ENCODE results near the gene CFAP65. TPM values are rescaled to one million over a fixed set of nuclear protein-coding genes. Genes with fewer than 3 reads are reported as not detected.

Gene CFAP65
- total RNA-seq: not detected

DNA sequence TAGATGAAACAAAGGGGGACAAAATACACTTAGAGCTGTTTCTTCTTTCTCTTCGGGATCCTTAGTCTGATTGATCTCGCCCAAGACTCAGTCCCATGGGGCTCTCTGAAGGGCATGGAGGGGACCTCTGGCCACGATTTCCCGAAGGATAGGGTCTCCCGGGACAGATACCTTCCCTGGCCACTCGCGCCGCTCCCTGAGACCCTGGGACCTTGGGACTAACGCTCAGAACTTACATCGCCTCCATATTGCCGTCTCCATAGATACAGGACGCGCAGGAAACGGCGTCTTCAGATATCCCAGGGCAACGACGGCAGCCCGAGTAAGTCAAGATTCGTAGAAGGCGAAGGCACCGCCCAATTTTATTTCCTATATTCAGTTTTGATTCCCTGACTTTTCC lies at the start of gene CFAP65:
TSS of gene CFAP65 (minus strand) at position 265 of the 400 bp plus-strand sequence. CDS start 2,468 bp downstream, outside the sequence.
- CTCF ChIA-PET: interaction anchor here (0.7 to 2.6 kb wide), 6 partner anchors 10 to 61 kb away, joined by 3 to 14 read pairs (median 4); no protein-coding TSS in a partner anchor
- POLR2A ChIA-PET: no interaction called here

- ChIA-PET CTCF (interaction anchor here (0.7 to 1.8 kb wide), 2 partner anchors 10 to 13 kb away, joined by 3 to 4 read pairs; no protein-coding TSS in a partner anchor), POLR2A (no interaction called here)
These were observed 49.4 kb upstream of the CFAP65 start for GRCh38 chr2:219090436-219091299.

DNA sequence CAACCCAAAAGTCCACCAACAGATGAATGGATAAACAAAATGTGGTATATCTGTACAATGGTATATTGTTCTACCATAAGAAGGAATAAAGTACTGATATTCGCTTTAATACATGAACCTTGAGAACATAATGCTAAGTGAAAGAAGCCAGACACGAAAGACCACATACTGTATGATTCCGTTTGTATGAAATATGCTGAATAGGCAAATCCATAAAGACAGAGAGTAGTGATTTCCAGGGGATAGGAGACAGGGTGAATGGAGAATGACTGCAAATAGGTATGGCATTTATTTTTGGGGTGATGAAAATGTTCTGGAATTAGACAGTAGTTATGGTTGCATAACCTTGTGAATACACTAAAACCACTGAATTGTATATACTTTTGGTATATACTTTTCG lies 48.0 kb upstream of the CFAP65 start:
- ChIA-PET POLR2A (no interaction called here), CTCF (interaction anchor here (0.6 kb wide), 1 partner anchor 61 kb away, joined by 3 read pairs; no protein-coding TSS in a partner anchor)

GRCh38 chr2:219087848-219088247 lies 46.5 kb upstream of the CFAP65 start:
- CTCF ChIA-PET: interaction anchor here (1.0 to 1.5 kb wide), 2 partner anchors 16 to 86 kb away, joined by 3 read pairs; no protein-coding TSS in a partner anchor
- POLR2A ChIA-PET: no interaction called here

DNA sequence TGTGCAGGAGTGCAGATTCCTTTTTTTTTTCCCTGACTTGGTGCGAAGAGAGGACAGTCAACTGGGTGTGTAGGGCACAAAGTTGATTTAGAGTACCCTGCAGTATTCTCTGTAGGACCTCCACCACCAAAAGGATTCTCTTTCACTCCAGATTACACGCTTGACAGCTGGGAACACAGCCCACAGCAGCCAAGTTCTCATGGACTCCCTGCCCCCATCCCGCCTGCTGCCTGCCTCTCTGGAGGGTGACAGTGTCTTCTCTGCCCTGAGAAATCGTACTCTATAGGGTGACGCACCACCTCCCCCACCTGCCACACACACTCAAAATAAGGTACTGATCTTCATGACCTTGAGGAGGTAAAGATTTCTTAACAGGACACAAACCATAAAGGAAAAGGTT lies 46.0 kb upstream of the CFAP65 start:
- POLR2A ChIA-PET: no interaction called here
- CTCF ChIA-PET: interaction anchor here (1.5 to 1.6 kb wide), 2 partner anchors 29 to 86 kb away, joined by 3 to 4 read pairs; no protein-coding TSS in a partner anchor

DNA sequence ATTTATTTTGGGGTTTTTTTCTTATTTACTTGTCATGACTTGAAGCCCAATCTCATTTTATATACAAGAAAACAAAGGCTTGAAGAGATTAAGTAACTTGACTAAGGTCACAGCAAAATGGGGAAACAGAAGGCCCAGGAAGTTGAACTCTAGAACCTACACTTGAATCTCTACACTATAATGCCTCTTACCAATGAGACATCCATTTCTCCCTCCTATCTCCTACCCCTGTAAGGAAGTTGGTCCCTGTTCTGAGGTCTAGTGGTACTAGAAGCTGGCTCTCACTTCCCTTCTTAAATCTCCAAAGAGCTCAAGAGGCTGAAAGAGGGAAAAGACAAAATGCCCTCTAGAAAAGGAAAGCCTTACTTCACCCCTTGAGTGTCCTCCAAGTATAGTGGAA lies 44.9 kb upstream of the CFAP65 start:
- ChIA-PET CTCF (interaction anchor here (1.6 to 2.2 kb wide), 2 partner anchors 13 to 28 kb away, joined by 4 to 5 read pairs; no protein-coding TSS in a partner anchor), POLR2A (no interaction called here)

DNA sequence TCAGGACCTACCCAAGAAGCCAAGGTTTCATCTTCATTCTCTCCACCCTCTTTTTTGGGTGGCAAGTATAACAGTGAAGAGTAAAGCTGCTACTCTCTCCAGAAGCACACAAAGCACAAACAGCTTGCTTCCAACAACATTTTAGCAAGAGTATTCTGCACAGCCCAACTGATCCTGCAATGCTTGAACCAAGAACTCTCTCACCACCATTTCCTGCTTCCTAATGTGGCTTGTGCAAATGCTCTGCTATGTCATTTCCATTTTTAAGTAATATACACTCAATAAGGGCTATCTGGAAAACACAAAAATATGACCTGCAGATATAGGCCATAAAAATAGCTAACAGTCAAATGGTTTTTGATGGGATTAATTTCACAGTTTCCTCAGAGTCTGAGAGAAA lies 43.5 kb upstream of the CFAP65 start:
- CTCF ChIA-PET: interaction anchor here (1.3 to 2.2 kb wide), 3 partner anchors 11 to 55 kb away, joined by 3 to 5 read pairs (median 5); no protein-coding TSS in a partner anchor
- POLR2A ChIA-PET: interaction anchor here (0.6 kb wide), 1 partner anchor 29 kb away, joined by 5 read pairs; no protein-coding TSS in a partner anchor

- CTCF ChIA-PET: no interaction called here
- POLR2A ChIA-PET: interaction anchor here (0.6 kb wide), 1 partner anchor 515 kb away, joined by 3 read pairs; no protein-coding TSS in a partner anchor
These were observed 41.1 kb upstream of the CFAP65 start for GRCh38 chr2:219082332-219082958.

DNA sequence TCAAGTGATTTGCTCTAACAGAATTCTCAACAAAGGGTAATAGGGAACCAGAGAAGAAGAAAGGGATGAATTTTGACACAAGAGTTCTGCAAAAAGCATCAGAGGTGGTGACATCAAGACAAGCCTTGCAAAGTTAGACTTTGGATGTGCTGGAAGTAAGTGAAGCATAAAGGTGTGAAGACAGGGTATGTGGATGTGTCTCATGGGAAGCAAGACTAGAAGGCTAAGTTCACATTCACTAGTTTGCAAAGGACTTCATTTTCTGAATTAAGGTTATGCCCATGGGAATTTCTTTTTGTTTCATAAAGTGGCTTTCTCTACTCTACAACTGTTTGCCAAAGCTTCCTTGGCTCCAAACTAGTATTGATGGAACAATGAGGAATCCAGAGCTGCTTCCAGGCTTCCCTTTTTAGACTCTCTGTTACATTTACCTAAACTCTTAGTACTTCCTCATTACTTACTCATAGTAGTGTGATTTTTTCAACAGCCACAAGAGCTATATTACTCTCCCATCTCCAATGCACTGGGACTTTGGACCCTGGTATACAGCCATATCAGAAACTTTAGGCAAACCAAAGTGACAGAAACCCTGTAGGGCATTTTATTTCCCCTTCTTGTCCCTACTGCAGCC lies 40.5 kb upstream of the CFAP65 start:
- CTCF ChIA-PET: no interaction called here
- POLR2A ChIA-PET: interaction anchor here (0.6 kb wide), 1 partner anchor 515 kb away, joined by 3 read pairs; no protein-coding TSS in a partner anchor

DNA sequence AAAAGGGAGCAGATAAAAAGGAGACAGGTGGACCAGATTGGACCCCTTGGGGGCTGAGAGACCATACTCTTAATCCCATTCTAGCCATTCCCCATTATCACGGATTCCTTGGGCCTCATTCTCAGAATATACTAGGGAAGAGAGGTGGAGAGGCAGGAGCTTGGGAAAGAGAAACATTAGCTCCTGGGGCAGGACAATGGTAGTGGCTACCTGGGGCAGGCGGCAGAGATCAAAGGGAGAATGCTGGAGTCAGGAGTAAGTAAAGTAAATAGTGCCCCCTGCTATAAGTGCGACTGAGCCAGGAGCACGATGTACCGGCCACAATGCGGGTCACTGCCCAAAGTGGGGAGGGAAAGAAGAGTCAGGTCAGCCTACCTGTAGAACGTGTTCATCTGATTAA lies 39.8 kb upstream of the CFAP65 start:
- CTCF ChIA-PET: interaction anchor here (0.6 to 1.6 kb wide), 3 partner anchors 9 to 57 kb away, joined by 3 to 7 read pairs (median 3); no protein-coding TSS in a partner anchor
- POLR2A ChIA-PET: no interaction called here

DNA sequence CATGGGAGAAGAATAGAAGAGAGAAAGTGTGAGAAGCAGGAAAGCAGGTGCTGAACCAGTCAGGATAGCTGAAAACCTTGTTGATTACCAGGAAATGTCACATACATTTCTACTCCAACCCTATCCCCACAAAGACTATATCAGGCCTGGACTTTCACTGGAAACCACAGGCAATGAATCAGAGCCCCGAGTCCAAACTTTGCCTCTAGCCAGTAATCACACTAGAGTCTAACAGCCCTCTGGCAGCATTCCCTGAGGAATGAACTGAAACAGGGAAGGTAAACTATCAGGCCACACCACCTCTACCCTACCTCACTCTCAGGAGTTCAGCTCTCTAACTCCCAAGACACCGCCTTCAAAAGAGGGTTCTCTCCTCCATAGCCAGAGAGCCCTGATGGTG lies 38.1 kb upstream of the CFAP65 start:
- ChIA-PET POLR2A (no interaction called here), CTCF (interaction anchor here (0.9 kb wide), 1 partner anchor 13 kb away, joined by 3 read pairs; no protein-coding TSS in a partner anchor)

DNA sequence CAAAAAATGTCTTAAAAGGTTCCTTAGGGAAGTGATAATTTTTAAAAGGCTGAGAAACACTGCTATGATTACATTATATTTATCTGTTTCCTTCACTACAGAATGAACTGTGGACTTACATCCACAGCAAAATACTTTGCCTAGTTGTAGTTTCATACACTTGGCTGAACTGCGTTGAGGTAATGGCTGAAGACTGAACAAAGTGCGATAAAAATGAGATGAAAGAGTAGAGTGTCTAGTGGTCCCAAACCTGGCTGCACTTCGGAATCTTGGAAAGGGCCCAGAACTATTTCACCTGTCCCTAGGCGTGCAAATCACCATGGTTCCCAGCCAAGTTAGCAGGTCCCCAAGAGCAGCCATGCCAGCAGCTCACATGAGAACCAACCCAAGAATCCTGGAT lies 37.6 kb upstream of the CFAP65 start:
- ChIA-PET CTCF (no interaction called here), POLR2A (no interaction called here)

DNA sequence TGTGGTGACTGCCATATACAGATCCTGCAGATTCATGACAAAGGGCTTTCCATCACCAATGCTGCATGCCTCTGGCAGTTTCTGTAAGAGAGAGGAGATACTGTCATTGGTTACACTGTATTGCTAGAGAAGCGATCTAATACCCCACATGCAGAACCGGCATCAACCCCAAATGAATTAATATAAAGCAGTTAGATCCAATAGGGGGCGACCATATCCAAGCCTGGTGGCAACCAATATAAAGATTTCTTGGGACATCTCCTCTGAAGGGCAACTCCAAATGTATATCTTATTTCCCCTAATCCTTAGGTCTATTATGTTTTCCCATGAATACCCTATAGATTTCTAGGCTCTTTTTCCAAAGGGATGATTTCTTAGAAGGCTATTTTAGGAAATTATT lies 36.8 kb upstream of the CFAP65 start:
- POLR2A ChIA-PET: no interaction called here

DNA sequence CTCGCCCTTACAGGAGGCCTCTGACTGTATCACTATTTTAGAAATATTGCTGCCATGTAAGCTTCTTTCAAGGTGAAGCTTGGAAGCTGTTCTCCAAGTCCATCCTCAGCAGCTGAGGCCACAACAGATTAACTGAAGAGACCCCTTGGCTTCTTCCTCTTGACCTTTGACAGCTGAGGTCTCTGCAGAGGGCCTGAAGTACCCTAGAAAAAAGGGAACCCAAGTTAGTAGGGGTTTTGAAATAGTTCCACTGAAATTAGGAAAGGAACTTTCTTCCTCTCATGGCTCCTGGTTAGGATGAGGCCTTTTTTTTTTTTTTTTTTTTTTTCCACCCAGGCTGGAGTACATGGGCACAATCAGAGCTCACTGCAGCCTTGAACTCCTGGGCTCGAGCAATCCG lies 34.9 kb upstream of the CFAP65 start:
- POLR2A ChIA-PET: no interaction called here
- CTCF ChIA-PET: interaction anchor here (0.7 kb wide), 1 partner anchor 313 kb away, joined by 3 read pairs; no protein-coding TSS in a partner anchor

More for the DNA sequence above, 36.8 kb upstream of the CFAP65 start:
- CTCF ChIA-PET: no interaction called here

DNA sequence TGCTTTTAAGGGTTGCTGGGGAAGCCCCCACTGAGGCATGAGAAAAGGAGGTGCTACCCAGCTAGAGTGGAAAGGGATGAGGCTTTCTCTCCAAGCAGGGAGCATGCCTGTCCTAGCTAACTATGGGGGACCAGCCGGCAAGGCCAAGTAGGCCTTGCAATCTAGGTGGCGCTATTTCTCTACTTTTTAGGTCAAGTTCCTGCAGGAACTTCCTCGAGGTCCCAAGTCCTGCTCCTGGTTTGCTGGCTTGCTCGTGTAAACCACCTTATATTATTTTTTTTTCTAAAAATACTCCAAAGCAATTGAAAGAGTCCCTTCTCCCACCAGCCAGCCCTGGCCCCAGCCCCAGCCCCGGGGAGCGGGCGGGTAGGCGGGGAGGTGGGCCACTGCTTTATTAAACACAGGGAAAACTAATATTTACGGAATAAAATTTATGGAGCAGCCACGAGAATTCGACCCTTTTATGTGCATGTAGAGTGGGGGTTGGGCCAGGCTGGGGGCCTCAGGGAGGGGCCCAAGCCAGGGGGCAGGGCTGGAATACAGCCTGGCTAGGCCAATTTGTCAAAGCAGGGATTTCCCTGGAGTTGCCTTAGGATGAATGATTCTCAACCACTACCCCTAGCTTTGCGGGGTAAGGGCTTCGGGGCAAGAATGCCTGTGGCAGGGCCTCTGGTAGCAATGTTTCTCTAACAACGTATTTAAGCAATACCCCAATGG lies 32.3 kb upstream of the CFAP65 start:
- ChIA-PET POLR2A (no interaction called here), CTCF (interaction anchor here (1.2 to 2.6 kb wide), 6 partner anchors 12 to 81 kb away, joined by 3 to 11 read pairs (median 6); no protein-coding TSS in a partner anchor)

GRCh38 chr2:219072741-219073250 lies 31.5 kb upstream of the CFAP65 start:
- ChIA-PET CTCF (interaction anchor here (0.9 to 6.8 kb wide), 11 partner anchors 9 to 123 kb away, joined by 3 to 38 read pairs (median 5); partner anchors contain the start of gene IHH), POLR2A (no interaction called here)

GRCh38 chr2:219071131-219071816 lies 30.0 kb upstream of the CFAP65 start:
- CTCF ChIA-PET: interaction anchor here (0.6 to 6.8 kb wide), 6 partner anchors 8 to 224 kb away, joined by 3 to 38 read pairs (median 4); partner anchors contain the start of gene IHH
- POLR2A ChIA-PET: no interaction called here

DNA sequence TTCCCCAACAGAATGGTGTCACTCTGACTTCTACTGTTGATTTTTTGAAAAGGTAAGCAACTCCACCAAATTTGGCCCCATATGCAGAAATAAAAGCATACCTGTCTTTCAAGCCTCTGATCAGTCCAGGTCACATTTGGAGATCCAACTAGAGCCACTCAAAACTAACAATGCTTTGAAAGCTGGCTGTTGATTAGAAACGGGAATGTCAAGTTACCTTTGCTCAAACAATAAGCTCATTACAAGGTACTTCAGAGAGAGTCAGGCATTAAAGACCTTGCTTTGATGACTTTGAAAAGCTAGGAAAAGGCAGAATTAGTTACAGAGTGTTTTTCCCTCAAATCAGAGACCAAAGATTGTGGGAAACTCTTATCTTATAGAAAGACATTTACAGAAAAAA lies 24.2 kb upstream of the CFAP65 start:
- POLR2A ChIA-PET: no interaction called here

More for the DNA sequence above, 24.2 kb upstream of the CFAP65 start:
- CTCF ChIA-PET: interaction anchor here (0.9 kb wide), 1 partner anchor 36 kb away, joined by 3 read pairs; no protein-coding TSS in a partner anchor

All from activated CD8-positive, alpha-beta memory T cell treated with anti-CD3 and anti-CD28 coated beads for 36 hours (primary cell).